AG09309 (cell line): ENCODE data around the gene POC1A.

Experiments used
- DNase-seq: peaks from one replicate; pipeline ENCODE4 v3.0.0-alpha.2; 2010; ENCODE audit warnings: low read depth
- H3K4me3 ChIP-seq: 2 replicates; pipeline ENCODE4 v1.5.1; 2011; ENCODE audit warnings: mild to moderate bottlenecking, low read depth, low read length, moderate library complexity; ENCODE audit not compliant: control insufficient read depth
- TF ChIP-seq, protein P1 (sequence below): IDR thresholded peaks from 2 replicates; pipeline ENCODE4 v1.5.1; 2011; ENCODE audit warnings: mild to moderate bottlenecking, low read depth, low read length, inconsistent platforms; ENCODE audit not compliant: insufficient read depth, control insufficient read depth; ENCODE audit errors: missing control alignments

The POC1A gene

DNA sequence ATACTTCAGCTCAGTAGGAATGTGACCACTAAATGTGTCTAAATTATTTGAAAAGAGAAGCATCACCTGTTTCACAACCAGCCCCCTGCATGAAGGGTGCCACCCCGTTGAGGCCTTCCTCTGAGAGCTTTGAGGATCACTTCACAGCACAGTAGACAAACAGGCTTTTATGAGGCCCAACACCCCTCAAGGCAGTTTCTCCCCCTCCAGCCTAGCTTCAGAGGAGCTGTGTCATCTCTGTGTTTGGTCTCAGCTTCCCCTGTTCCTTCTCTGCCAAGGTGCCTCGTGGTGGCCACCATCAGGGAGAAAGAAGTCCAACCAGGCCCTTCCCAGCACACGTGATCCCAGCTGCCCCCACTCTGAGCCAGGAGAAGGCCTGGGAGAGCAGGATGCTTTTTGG lies 76.3 kb downstream of the POC1A start:
- no peak for DNase-seq
- TF ChIP-seq, protein P1, sequence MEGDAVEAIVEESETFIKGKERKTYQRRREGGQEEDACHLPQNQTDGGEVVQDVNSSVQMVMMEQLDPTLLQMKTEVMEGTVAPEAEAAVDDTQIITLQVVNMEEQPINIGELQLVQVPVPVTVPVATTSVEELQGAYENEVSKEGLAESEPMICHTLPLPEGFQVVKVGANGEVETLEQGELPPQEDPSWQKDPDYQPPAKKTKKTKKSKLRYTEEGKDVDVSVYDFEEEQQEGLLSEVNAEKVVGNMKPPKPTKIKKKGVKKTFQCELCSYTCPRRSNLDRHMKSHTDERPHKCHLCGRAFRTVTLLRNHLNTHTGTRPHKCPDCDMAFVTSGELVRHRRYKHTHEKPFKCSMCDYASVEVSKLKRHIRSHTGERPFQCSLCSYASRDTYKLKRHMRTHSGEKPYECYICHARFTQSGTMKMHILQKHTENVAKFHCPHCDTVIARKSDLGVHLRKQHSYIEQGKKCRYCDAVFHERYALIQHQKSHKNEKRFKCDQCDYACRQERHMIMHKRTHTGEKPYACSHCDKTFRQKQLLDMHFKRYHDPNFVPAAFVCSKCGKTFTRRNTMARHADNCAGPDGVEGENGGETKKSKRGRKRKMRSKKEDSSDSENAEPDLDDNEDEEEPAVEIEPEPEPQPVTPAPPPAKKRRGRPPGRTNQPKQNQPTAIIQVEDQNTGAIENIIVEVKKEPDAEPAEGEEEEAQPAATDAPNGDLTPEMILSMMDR, result no peak
- H3K4me3 ChIP-seq, result no peak overlapping the region

DNA sequence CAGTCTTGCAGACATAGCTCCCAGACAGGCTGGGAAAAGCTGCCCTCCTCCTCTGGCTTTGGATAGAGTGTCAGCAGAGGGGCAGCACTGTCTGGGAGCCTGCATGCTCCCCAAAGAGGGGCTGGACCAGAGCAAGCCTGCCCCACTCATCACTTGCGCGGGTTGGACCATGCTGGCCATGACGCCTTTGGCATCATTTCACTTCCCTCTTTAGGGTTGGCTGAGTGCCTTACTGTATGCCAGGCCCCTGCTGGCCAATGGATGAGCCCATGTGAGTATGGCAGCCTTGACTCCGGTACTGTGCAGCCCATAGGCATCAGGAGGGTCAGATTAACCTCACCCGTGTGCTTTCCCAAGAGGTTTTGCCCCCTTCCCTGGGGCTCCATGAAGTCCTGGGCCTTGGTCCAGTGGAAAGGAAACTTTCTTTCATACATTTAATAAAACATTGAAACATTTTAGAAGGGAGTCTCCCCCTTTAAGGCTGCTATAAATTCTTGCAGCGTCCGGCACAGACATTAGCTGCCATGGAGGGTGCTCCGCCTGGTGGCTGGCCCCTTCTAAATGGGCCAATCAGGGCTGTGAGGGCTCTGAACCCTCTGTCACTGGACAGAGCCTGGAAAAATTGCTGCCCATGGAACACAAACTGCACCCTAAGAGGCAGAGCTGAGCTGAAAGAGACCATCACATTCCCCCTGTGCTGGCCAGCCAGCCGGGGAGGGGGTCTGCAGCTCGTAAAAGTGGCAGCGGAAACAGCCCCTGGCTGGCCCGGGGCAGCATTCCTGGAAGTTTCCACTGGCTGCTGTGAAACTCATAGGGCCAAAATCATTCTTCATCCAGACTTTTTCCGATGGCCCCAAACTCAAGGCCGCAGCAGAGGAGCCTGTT lies 77.1 kb downstream of the POC1A start:
- TF ChIP-seq, protein P1, result no peak
- DNase-seq, result no peak
- no peak overlapping the region for H3K4me3 ChIP-seq

DNA sequence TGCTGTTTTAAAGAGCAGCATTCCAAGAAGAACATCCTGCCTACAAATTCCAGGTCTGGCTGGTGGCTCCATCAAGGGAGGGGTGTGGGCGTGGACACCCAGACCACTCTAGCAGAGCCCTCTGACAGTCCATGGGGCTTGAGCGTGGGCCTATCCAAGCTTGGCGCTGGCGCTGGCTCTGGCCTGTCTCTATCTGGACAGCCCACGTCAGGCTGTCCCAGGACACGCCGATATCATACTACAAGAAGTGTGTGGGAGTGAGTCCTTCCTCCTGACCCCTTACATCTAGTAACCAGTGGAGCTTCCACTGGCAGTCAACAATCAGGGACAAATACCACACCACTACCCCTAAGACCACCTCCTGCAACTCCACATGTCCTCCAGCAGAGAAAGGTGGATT lies 80.7 kb downstream of the POC1A start:
- no peak overlapping the region for H3K4me3 ChIP-seq
- TF ChIP-seq, protein P1, result no peak
- no peak for DNase-seq

DNA sequence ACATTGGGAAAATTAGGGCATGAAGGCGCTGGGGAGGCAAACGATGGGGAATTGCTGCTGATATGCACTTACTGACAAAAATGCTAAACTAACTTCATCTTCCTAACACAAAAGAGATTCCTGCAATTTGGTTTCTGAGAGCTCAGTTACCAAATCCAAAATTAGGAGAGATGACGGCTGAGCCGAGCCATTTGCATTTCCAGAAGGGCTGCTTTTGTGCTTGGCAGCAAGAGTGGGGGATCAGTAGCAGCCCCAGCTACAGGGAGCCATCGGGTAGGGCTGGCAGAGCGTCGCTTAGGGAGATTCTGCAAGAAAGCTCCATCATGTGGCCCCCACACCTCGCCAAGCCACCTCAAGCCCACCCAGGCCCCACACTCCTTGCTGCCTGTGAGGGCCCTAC lies 81.8 kb downstream of the POC1A start:
- TF ChIP-seq, protein P1, result no peak
- no peak overlapping the region for H3K4me3 ChIP-seq
- no peak for DNase-seq

DNA sequence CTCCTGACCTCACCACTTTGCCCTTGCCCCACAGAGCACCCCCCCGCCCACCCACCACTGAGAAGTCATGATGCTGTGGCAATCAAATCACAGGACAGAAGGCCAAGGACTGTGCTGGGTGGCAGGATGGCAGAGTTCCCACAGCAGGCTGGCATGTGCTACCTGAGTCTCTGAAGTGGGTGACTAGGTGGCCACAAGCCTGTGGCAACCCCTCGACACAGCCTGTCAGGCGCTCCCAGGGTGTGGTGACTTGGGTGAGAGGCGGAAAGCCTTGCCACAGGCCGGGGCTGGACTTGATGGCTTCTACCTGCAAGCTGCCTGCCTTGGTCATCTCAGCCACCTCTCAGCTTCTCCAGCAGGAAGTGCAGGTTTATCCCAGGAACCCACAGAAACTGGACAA lies 82.2 kb downstream of the POC1A start:
- DNase-seq, result no peak
- TF ChIP-seq, protein P1, result no peak
- H3K4me3 ChIP-seq, result no peak overlapping the region

DNA sequence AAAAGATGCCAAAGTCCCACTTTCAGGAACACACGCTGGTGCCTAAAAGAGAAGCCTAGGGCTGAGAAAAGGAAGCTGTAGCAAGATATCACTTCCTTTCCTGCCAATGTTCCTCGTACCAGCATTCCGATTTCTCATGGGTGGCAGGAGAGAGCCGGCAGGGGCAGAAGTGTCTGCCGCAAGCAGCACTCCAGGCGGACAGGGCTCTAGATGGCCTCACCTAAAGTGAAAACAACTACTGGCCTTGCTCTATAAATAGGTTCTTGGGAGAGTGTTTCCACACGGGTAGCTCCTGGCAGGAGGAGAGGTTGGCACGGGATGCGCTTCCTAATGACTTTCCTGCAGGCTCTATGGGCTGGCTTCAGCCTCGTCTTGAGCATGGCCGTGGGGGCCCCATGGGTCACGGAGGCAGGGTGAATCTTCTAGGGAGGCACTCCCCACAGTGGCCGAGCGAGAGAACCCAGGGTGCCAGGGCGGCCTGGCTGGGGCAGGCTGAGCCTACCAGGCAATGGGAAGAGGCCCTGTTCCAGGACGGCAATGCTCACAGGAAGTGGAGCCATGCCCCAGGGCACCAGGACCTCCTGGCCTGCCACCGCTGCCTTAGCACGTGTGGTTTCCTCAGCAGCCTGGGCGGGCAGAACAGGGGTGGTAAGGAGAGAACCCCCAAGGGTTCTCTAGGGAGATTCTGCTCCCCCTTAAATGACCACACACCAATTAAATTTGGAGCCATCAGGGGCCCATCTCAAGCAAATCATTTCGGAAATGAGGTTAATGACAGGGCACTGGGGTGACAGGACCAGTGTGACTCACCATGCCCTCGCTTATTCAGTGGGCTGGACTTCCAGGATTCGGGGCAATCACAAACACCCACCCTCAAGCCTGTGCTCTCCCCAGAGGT lies 83.2 kb downstream of the POC1A start:
- no peak overlapping the region for H3K4me3 ChIP-seq

More for the DNA sequence above, 83.2 kb downstream of the POC1A start:
- DNase-seq, result no peak
- TF ChIP-seq, protein P1, result no peak
